Measurements from ENCODE around the gene TMEM184A. TPM values are rescaled to one million over a fixed set of nuclear protein-coding genes. Genes with fewer than 3 reads are reported as not detected.

The TMEM184A gene
- total RNA-seq, 2 experiments from 2014 or later, result not detected

DNA sequence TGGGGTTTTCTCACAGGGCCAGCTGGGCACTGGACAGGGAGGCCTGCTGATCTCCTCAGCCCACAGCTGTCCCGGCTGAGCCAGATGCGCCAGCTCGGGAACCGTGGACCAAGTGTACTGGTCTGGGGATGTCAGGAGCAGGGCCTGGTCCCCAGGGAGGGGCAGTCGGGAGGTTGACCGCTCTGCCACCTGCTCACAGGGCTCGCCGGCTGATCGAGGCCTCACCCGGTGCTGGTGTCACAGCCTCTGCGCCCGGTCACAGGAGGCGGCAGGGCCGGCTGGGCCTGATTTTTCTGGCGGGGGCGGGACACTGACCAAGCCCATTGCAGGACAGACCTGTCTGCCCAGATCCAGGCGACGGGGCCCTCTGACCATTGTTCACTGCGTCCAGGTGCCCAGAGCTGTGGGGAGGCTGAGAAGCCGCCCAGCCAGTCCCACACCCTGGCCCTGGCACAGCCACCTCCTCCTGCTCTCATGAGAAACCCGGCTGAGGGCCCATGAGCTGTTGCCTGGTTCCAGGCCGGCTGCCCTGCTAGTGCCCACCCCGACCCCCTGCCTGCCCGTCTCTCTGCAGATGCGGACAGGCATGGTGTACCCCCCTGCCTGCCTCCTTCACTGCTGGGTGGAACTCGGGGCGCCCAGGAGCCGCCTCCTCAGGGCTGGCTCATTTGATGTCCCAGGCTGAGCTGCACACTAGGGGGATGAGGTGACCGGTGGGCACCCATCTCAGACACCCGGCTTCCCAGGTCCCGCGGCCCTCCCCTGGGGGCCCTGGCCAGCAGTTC lies 3.0 kb upstream of the TMEM184A start:
- POLR2A ChIA-PET, result no interaction called here
- CTCF ChIA-PET, result no interaction called here
- Mint-ChIP-seq H3K36me3 (ENCODE audit: low read depth) (no peaks in the 10 kb centered on the region), H3K4me3 (no peak overlapping the region), H3K27ac (no peak overlapping the region), H3K9me3 (no peaks in the 10 kb centered on the region), H3K27me3 (no peaks in the 10 kb centered on the region), H3K4me1 (no peaks in the 10 kb centered on the region)
- DNase-seq, result no peak

DNA sequence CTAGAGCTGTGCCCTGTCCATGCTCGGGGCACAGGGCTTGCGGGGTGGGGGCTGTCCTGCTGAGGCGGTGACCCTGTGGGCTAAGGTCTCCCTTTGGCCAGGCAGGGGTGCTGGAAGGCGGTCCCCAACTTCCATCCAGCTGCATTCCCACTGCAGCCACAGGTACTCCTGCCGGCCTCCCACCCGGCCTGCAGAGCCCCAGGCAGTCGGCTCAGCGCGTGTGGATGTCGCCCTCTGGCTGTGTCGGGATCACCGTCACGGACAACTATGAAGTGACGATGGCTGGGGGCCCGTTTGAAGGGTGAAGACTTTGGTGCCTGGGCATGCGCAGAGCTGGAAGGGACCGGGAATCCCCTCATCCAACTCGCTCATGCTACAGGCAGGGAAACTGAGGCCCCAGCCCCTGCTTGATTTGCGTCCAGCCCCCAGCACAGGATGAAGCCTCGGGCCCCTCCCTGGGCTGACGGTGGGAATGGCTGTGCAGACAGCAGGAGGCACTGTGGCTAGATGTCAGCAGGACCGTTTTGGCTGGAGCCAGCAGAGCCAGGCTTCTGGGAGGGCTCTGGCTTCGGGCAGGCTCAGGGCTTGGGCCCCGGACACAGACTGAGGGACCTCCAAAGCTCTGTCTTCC lies 2.3 kb upstream of the TMEM184A start:
- H3K4me1 Mint-ChIP-seq, result no peaks in the 10 kb centered on the region
- H3K36me3 Mint-ChIP-seq (ENCODE audit: low read depth), result no peaks in the 10 kb centered on the region
- CTCF ChIA-PET, result no interaction called here
- no peak overlapping the region for H3K4me3 Mint-ChIP-seq
- DNase-seq, result no peak
- POLR2A ChIA-PET, result no interaction called here
- no peaks in the 10 kb centered on the region for H3K9me3 Mint-ChIP-seq
- H3K27ac Mint-ChIP-seq, result no peak overlapping the region
- H3K27me3 Mint-ChIP-seq, result no peaks in the 10 kb centered on the region

DNA sequence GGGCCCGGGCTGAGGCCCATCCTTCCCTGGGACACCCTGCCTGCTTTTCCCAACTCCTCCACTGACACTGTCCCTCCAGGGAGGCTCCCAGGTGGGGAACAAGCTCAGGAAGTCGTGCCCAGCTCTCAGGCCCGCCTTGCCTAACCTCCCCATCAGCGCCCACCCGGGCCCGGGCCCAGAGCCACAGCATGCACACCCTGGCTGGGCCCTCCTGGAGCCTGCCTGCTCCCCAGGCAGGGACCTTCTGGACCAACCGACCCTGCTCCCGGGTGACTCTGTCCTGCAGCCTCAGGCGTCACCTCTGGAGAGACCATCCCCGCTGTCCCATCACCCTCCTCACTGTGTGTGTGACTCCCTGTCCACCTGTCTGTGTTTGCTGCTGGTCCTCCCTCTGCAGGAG lies 1.8 kb upstream of the TMEM184A start:
- Mint-ChIP-seq H3K4me3 (no peak overlapping the region), H3K27ac (no peak overlapping the region), H3K4me1 (no peaks in the 10 kb centered on the region), H3K27me3 (no peaks in the 10 kb centered on the region), H3K36me3 (ENCODE audit: low read depth) (no peaks in the 10 kb centered on the region), H3K9me3 (no peaks in the 10 kb centered on the region)
- POLR2A ChIA-PET, result no interaction called here
- CTCF ChIA-PET, result no interaction called here
- no peak for DNase-seq

- ChIA-PET POLR2A (interaction anchor here (1.2 kb wide), 1 partner anchor 23 kb away, joined by 3 read pairs; no protein-coding TSS in a partner anchor), CTCF (interaction anchor here (1.1 kb wide), 1 partner anchor 54 kb away, joined by 4 read pairs; no protein-coding TSS in a partner anchor)
- no peaks in the 10 kb centered on the region for H3K36me3 Mint-ChIP-seq (ENCODE audit: low read depth)
- no peaks in the 10 kb centered on the region for H3K9me3 Mint-ChIP-seq
- H3K4me3 Mint-ChIP-seq, result no peak overlapping the region
- H3K4me1 Mint-ChIP-seq, result no peaks in the 10 kb centered on the region
- H3K27me3 Mint-ChIP-seq, result no peaks in the 10 kb centered on the region
- H3K27ac Mint-ChIP-seq, result no peak overlapping the region
- DNase-seq, result no peak
Measured at GRCh38 chr7:1557006-1557405, 1.0 kb upstream of the TMEM184A start.

- ChIA-PET CTCF (interaction anchor here (1.1 kb wide), 1 partner anchor 50 kb away, joined by 4 read pairs; no protein-coding TSS in a partner anchor), POLR2A (interaction anchor here (1.3 kb wide), 1 partner anchor 8 kb away, joined by 5 read pairs; no protein-coding TSS in a partner anchor)
- H3K27ac Mint-ChIP-seq, result no peak overlapping the region
- H3K27me3 Mint-ChIP-seq, result no peaks in the 10 kb centered on the region
- no peak for DNase-seq
- H3K9me3 Mint-ChIP-seq, result no peaks in the 10 kb centered on the region
- no peaks in the 10 kb centered on the region for H3K4me1 Mint-ChIP-seq
- H3K36me3 Mint-ChIP-seq (ENCODE audit: low read depth), result no peaks in the 10 kb centered on the region
- no peak overlapping the region for H3K4me3 Mint-ChIP-seq
Measured at GRCh38 chr7:1555046-1555812, 776 bp downstream of the TMEM184A start.

- H3K27me3 Mint-ChIP-seq, result no peaks in the 10 kb centered on the region
- no peaks in the 10 kb centered on the region for H3K9me3 Mint-ChIP-seq
- ChIA-PET POLR2A (no interaction called here), CTCF (no interaction called here)
- H3K4me1 Mint-ChIP-seq, result no peaks in the 10 kb centered on the region
- DNase-seq, result no peak
- no peaks in the 10 kb centered on the region for H3K36me3 Mint-ChIP-seq (ENCODE audit: low read depth)
- H3K27ac Mint-ChIP-seq, result no peak overlapping the region
- H3K4me3 Mint-ChIP-seq, result no peak overlapping the region
Measured at GRCh38 chr7:1554333-1555045, 1.5 kb downstream of the TMEM184A start.

DNA sequence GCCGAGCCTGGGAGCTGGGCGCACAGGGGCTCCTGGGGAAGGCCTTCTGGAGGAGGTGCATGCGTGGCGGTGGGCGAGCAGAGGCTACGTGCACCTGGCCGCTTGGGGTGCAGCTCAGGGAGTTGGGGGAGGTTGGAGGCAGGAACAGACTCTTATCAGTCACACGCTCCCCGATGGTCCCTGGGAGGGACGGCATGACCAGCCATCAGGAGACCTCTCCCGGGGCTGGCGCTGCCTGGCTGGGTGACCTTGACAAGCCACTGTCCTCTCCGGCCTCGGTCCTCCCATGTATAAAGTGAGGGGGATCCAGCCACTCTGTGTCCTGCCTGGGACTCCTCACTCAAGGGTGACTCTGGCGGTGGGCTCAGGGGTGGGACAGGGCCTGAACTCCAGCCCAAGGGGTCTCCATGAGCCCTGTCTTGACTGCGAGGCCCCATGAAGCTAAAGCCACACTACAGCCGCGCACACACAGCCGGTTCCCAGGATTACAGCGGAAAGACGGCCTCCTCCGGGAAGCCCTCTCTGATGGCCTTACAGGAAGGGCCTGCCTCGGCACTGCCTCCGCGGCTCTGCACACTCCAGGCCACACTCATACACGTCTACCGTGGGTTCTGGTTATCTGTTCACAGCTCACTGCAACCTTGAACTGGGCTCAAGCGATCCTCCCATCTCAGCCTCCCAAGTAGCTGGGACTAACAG lies 2.3 kb downstream of the TMEM184A start:
- no peak overlapping the region for H3K4me3 Mint-ChIP-seq
- CTCF ChIA-PET, result no interaction called here
- H3K4me1 Mint-ChIP-seq, result no peaks in the 10 kb centered on the region
- H3K27ac Mint-ChIP-seq, result no peak overlapping the region
- no peaks in the 10 kb centered on the region for H3K27me3 Mint-ChIP-seq
- H3K9me3 Mint-ChIP-seq, result no peaks in the 10 kb centered on the region
- POLR2A ChIA-PET, result no interaction called here
- H3K36me3 Mint-ChIP-seq (ENCODE audit: low read depth), result no peaks in the 10 kb centered on the region
- no peak for DNase-seq

DNA sequence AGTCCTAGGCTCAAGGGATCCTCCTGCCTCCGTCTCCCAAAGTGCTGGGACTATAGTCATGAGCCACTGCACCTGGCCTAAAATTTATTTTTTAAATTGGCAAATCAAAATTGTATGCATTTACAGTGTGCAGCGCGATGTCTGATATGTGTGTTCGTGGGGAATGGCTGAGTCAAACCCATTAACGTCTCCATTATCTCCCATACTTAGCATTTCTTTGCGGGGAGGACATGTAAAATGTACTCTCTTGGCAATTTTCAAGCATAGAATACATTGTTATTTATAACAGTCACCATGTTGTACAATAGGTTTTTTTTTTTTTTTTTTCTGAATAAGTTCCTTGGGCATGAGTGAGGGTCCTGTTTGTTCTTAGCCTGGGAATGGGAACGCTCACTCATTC lies 3.8 kb downstream of the TMEM184A start:
- no peaks in the 10 kb centered on the region for H3K27me3 Mint-ChIP-seq

DNA sequence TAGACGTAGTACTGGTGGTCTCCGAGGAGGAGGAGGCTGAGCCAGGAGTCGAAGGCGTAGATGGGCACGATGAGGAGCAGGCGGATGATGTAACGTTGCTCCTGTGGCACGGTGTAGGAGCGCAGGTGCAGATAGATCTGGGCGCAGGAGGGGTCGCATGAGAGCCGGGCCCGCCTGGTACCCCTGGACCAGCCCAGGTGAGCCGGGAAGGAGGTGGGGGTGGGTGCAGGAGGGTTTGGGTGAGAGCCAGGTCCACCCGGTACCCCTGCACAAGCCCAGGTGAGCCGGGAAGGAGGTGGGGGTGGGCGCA lies 5.2 kb downstream of the TMEM184A start:
- DNase-seq, result no peak
- ChIA-PET CTCF (no interaction called here), POLR2A (no interaction called here)
- Mint-ChIP-seq H3K36me3 (ENCODE audit: low read depth) (no peaks in the 10 kb centered on the region), H3K9me3 (no peaks in the 10 kb centered on the region), H3K27ac (no peak overlapping the region), H3K4me3 (no peak overlapping the region), H3K27me3 (no peaks in the 10 kb centered on the region), H3K4me1 (no peaks in the 10 kb centered on the region)

More for the DNA sequence above, 3.8 kb downstream of the TMEM184A start:
- DNase-seq, result no peak
- no peaks in the 10 kb centered on the region for H3K9me3 Mint-ChIP-seq
- H3K4me3 Mint-ChIP-seq, result no peak overlapping the region
- no peak overlapping the region for H3K27ac Mint-ChIP-seq
- no peaks in the 10 kb centered on the region for H3K4me1 Mint-ChIP-seq
- CTCF ChIA-PET, result no interaction called here
- no peaks in the 10 kb centered on the region for H3K36me3 Mint-ChIP-seq (ENCODE audit: low read depth)
- POLR2A ChIA-PET, result no interaction called here

DNA sequence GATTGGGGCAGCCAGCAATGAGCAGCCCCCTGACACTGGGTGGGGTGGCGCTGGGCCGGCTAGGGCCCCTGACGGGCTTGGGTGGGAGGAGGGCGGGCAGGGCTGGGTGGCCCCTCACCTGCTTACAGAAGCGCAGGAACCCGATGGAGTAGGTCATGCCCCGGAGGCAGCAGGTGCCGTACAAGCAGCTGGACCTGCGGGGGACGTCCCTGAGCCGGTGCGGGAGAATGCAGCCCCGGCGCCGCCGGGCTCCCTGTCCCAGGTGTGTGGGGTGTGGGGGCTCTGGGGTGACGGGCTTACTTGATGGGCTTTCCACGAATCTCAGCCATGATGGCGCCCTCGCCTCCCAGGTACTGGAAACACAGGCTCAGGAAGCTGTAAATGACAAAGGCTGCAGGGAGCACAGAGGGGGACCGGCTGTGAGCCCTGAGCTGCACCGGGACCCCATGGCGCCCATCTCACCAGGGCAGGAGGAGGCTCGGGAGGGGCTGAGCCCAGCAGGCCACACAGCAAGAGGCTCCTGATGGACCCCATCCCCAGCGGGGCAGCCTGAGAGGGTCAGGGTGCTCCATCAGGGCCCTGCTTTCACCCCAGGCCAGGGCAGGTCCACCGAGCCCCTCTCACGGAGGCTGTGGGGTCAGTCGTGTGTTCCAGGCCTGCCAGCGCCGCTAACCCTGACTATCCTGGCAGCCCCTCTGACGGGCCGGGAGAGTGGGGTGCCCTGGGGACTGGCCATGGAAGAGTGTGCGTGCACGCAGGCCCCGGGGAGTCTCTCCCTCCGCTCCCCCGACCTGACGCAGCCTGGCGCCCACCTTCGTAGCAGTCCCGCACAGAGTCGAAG lies 5.8 kb downstream of the TMEM184A start:
- ChIA-PET CTCF (no interaction called here), POLR2A (no interaction called here)
- Mint-ChIP-seq H3K9me3 (no peaks in the 10 kb centered on the region), H3K27me3 (no peaks in the 10 kb centered on the region), H3K27ac (no peak overlapping the region), H3K36me3 (ENCODE audit: low read depth) (no peaks in the 10 kb centered on the region), H3K4me1 (no peaks in the 10 kb centered on the region), H3K4me3 (no peak overlapping the region)
- no peak for DNase-seq

- no peak for DNase-seq
- H3K4me3 Mint-ChIP-seq, result no peak overlapping the region
- H3K4me1 Mint-ChIP-seq, result no peaks in the 10 kb centered on the region
- POLR2A ChIA-PET, result no interaction called here
- H3K27me3 Mint-ChIP-seq, result no peaks in the 10 kb centered on the region
- CTCF ChIA-PET, result no interaction called here
- no peaks in the 10 kb centered on the region for H3K9me3 Mint-ChIP-seq
- no peaks in the 10 kb centered on the region for H3K36me3 Mint-ChIP-seq (ENCODE audit: low read depth)
- no peak overlapping the region for H3K27ac Mint-ChIP-seq
Measured at GRCh38 chr7:1549357-1550004, 6.5 kb downstream of the TMEM184A start.

DNA sequence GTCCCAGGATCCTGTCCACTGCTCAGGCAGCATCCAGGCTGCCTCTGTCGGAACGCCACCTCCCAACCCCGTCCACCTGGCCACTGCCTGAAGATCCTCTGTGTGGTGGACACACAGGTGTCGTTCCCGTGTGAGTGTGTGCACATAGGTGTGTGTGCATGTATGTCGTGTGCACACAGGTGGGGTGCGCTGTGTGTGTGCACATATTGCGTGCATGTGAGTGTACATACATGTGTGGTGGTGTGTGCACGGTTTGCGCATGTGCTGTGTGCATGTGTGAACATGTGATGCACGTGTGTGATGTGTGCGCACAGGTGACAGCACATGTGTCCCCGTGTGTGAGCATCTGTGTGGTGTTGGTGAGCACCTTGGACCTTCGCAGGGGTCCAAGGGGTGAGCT lies 7.1 kb downstream of the TMEM184A start:
- Mint-ChIP-seq H3K9me3 (no peaks in the 10 kb centered on the region), H3K4me3 (no peak overlapping the region), H3K27ac (peak overlapping the region; percentile 24), H3K36me3 (ENCODE audit: low read depth) (no peaks in the 10 kb centered on the region), H3K27me3 (no peaks in the 10 kb centered on the region), H3K4me1 (no peaks in the 10 kb centered on the region)
- no peak for DNase-seq
- POLR2A ChIA-PET, result no interaction called here
- CTCF ChIA-PET, result no interaction called here

Measured in activated CD4-positive, alpha-beta memory T cell treated with anti-CD3 and anti-CD28 coated beads, Interleukin-2, amount 10 ng/mL, durations not matched to agents 7 days and 5 days (primary cell).